IPS-11a (cell line): Measurements from ENCODE around the gene MRPL28.
"Not testable (repeated sequence)": the region's sequence is repeated elsewhere in the genome, so short reads cannot be mapped to it uniquely, and the experiment has no call there.

ENCODE experiments used
- H3K4me3 ChIP-seq: one replicate; pipeline ENCODE4 v1.5.1; 2013; ENCODE audit warnings: low read depth, low read length, control low read depth

The MRPL28 gene

DNA sequence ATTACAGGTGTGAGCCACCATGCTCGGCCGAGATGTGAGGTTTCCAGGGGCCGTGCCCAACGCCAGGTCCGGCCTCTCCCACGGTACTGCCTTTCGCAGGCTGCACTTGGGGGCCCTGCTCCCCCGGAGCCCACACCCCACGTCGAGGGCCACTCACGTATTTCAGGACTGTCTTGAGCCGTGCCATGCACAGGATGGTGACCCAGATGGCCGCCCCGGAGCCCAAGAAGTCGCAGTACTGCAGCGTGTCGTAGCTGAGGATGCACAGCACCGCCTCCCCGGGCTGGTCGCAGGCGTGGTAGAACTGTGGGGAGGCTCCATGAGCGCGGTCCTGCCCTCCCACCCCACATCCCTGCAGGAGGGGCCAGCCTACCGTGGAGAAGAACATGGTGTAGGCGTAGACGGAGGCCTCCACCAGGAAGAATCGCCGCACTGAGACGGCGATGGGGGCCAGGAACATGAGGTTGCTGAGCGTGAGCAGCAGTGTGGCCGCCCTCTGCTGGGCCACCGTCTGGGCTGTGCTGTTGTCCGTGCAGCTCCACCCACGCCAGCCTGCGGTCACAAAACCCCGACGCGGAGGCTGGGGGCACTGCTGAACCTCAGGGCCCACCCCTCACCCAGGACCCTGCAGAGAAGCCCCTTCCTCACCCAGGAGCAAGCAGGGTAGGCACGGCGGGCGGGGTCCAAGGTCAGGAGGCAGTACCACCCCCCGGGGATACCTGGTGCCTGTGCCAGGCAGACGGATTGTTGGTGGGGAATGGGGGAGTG, 3.7 kb upstream of the MRPL28 start:
- H3K4me3 ChIP-seq = no peak overlapping the region

DNA sequence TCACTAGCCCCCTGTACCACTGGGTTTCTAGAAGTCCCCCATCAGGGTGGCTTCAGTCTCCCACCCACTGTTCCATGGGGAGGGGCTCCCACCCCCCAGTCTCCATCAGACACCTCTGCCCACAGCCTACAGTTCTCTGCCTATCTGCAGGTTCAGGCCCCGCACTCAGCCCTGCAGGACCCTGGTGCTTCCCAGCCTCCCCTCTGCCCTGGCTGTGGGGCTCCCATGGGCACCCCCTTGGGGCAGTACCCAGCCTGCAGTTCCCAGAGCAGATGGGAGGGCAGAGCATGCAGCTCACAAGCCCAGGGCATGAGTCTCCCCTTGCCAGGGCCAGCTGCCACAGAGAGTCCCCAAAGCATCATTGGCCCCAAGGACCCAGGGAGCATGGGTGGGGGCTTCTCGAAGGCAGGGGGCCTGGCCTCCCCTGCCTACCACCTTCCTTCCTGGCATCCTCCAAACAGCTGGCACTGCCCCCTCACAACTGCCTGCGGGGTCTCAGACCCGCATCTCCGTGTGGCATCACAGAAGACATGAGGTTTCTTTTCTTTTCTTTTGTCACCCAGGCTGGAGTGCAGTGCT, 2.8 kb upstream of the MRPL28 start:
- no peak overlapping the region for H3K4me3 ChIP-seq

DNA sequence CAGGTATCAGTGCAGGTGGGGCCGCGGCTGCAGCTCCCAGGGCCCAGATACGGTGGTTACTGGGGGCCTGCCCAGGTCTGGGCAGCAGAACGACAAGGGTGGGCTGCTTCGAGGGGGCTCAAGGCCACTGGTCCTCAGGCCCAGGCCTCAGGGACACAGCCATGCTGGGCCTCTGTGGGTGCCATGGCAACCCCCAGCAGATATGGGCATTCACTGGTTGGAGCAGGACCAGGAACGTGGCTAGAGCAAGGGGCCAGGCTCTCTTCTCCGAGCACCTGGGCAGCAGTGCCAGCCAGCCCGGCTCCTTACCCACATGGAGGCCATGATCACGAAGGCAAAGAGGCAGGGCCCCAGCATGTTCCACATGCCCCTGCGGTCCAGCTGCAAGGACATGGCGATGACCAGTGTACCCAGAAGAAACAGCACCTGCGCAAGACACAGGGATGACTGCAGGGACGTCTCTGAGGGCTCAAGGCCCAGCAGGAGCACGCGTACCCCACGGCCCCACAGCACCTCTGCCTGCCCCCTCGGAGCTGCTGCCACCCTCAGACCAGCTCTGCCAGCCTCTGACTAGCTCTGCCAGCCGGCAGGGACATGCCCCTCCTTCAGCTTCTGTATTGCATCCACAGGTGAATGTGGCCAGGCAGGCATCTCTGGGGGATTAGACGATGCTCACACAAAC, 2.1 kb upstream of the MRPL28 start:
- no peak overlapping the region for H3K4me3 ChIP-seq

DNA sequence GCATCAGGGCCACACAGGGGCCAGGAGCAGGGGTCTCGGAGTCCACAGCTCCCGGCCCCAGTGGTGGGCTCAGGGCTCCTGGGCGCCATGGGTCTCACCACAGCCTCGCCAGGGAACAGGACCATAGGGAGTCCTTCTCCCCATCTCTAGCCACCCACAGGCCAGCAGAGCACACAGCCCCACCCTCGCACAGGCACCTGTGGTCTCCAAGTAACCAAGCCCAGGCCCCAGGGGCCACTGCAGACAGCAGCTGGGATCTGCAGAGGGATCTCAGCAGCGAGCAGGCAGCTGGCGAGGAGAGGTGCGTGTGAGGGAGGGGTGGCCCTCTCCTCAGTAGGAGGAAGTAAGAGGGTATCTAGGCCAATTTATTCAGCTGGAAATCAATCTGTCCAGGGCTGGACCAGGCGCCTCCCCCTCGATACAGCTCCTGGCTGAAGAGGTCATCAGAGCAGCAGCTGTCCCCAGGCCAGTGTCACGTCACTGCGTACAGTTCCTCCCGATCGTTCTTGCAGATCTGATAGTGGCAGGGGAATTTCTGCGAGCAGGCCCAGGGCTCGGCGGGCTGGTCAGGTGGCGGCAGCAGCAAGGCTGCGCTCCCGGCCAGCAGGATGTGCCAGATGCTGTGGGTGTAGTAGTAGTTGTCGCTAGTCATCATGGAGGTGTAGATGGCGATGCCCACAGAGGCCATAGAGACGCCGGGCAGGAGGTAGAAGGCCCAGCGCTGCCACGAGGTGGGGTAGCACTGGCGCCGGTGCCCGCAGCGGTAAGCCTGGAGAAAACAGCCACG, 1.4 kb upstream of the MRPL28 start:
- H3K4me3 ChIP-seq = no peak overlapping the region

DNA sequence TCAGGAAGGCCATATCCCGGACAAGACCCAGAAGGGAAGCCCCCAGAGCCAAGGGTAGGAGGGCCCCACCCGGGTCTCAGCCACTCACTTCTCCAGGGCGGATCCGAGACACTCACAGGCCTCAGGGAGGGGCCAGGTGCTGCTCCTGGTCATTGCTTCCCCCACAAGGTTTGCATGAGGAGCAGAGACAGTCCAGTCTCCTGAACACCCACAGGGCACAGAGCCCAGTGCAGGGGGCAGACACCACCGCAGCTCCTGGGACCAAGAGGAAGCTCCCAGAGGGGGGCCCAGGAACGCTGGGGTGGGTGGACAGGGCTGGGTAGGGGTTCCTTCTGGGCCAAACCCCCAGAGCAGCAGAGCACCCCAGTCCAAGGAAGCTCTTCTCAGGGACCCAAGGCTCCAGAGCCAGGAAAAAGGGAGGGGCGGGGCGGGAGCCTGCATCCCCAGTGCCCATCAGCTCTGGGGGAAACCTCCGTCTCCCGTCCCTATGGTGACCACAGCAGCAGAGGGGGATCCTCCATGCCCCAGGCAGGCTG, 709 bp upstream of the MRPL28 start:
- H3K4me3 ChIP-seq = no peak overlapping the region

DNA sequence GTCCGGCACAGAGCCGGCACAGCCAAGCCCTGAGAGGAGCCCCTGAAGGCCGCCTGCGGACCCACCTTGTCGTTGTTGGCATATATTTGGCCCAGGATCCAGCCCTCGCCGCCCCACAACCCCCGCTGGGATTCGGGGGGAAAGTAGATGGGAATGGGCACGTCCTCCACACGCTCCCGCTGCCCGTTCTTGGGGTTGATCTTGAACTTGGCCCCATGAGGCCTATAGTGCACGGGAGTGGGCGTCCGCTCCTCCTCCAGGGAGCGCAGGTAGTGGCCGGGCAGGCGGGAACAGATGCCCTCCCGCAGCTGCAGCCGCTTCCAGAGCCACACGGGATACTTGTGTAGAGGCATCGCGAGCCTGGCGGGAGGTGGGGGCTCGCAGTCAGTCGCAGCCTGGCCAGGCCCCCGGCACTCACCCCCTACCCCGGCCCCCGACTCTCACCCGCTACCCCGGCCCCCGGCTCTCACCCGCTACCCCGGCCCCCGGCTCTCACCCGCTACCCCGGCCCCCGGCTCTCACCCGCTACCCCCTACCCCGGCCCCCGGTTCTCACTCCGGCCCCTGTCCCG, 387 bp downstream of the MRPL28 start:
- peak overlapping the region; percentile 50 for H3K4me3 ChIP-seq

DNA sequence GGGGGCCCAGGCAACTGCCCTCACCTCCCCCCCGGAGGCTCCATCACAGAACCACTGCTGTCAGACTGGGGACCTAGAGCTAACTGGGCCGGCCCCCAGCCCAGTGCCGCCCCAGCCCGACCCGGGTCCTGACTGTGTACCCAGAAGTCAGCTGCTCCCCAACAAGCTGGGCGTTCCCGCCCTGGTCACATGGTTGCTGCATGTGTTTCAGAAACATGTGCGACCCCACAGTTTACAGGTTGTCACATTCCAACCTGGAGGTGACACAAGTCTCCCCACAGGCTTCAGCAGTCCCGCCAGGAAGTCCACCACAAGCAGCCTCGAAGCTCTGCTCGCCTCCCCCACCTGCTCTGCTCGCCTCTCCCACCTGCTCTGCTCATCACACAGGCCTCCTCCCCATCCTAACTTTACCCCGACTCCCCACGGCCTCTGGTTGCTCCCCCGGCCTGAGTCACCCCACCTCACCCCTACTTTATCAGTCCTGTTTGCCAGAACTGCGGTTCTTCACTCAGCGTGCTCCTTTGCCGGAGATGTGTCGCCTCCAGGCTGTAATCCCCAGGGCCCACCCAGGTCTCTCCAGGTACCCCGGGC, 968 bp downstream of the MRPL28 start:
- peak overlapping the region; percentile 50 for H3K4me3 ChIP-seq

DNA sequence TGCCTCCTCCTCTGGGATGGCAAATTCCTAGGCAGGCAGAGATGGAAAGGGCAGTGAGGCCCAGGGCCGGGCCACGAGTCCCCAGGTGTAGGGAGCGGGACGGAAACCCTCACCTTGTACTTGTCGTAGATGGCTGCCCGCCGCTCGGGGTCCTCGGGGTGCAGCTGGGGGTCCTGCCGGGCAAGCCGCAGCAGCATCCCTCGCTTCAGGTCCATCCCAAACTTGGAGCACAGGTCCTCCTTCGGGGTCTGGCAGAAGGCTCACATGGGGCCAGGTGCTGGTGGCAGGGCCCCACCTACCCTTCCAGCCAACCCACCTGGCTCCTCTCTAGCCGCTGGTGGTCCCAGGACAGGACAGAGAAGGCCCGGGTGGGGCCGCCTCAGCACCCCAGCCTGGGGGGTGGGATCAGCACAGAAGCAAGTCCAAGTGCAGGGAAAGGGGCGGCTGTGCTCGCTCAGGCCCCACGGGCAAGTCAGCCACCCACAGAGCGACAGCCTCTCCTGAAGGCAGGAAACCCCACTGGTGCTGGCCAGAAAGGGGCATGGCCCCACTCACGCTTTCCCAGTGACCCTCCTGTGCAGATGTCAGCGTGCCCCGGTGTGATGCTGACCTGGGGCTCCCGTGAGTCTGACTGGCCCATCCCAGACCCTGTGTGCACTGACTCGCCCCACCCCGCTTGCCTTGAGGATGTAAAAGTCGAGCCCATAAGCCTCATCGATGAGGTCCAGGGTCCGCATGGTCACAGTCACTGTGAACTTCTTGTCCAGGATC, 1.8 kb downstream of the MRPL28 start:
- H3K4me3 ChIP-seq = no peak overlapping the region

DNA sequence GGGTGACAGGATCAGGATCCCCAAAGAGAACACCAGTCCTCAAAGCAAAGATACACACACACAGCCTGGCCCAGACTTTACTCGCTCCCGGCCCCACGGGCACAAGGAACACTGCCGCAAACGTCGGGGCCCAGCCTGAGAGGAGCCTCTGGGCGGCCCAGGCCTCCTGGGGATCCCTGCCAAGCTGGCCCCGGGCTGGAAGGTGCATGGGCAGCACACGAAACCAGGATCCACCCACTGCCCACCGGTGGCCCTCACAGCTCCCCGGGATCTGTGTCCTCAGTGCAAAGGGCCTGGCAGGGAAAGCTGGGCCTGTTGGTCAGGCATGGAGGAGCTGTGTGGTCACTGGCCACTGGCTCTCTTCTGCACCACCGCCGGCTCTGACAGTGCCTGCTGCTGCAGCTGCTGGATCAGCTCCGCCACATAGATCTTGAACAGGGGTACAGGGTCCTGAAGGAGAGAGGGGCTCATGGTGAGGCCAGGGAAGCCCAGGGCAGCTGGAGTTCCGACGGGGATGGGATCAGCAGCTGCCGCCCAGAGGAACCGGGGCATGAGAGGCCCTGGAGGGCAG, 2.9 kb downstream of the MRPL28 start:
- no peak overlapping the region for H3K4me3 ChIP-seq

DNA sequence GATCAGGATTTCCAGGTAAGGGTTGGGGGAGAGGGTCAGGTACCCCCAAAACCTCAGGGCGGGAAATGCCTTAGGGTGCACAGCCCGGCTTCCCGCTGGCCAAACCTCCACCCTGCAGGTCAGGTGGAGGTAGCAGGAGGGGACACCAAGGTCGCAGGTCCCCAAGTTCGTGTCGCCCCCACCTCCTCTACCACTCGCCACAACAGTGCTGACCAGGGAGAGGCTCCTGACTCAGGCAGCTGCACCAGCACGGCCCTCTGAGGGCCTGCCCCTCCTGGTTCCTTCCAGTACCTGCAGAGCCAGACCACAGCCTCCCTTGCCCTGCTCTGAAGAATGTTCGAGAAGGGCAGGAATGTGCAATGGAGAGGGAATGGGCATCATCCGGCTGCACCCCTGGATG, 3.9 kb downstream of the MRPL28 start:
- no peak overlapping the region for H3K4me3 ChIP-seq

DNA sequence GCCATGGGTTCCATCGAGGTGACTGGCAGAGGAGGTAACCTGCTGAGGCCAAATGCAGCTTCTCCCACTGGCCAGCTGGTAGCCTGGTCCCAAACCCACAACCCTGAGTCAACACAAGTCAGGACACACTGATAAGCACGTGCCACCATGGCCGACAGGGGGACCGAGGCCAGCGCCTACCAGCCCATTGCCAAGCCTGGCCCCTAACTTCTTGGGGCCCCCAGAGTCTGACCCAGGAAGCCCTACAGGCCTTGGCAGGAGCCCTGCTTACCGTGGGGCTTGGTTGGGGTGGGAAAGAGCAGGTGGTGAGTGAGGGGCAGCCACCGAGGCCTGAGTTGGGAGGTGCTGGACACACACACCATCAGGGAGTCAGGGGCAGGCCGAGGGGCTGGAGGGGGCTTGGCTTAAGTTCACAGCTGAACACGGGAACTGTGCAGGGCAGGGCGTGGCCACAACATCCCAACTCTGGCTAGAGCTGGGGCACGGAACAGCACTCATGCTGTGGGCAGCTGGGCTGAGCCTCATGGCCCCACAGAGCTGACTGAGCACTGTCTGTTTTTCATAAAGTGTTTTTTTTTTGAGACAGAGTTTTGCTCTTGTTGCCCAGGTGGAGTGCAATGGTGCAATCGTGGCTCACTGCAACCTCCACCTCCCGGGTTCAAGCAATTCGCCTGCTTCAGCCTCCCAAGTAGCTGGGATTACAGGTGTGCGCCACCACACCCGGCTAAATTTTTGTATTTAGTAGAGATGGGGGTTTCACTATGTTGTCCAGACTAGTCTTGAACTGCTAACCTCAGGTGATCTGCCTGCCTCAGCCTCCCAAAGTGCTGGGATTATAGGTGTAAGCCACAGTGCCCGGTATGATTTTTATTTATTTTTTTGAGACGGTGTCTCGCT, 5.5 kb downstream of the MRPL28 start:
- no peak overlapping the region for H3K4me3 ChIP-seq

DNA sequence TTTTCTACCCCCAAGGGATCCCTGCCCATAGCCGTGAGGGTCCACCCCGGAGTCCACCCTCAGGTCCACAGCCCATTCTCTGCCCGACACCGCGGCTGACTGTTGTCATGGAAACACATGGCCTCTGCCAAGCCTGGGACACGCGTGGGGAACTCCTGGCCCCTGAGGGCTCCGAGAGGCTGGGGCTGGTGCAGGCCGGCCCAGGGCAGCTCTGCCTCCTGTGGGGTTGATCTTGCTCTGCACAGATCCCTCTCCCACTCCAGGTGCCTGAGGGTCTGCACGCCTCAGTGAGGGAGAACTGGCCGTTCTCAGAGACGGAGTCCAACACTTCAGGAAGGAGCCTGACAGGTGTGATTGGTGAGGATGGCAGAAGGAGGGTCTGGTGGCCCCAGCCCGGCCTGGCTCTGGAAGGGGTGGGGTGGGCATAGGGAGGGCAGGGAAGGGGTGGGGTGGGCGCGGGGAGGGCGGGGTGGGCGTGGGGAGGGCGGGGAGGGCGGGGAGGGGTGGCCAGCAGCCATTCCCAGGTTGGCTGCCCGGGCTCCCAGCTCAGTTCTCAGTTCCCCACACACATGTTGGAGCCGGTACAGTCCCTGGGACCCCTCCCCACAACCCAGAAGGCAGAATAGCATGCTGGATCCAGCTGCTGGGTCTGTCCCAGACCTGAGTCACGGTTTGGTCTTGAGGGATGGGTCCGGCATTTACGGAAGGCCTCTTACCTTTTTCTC, 6.4 kb downstream of the MRPL28 start:
- H3K4me3 ChIP-seq = no peak overlapping the region

DNA sequence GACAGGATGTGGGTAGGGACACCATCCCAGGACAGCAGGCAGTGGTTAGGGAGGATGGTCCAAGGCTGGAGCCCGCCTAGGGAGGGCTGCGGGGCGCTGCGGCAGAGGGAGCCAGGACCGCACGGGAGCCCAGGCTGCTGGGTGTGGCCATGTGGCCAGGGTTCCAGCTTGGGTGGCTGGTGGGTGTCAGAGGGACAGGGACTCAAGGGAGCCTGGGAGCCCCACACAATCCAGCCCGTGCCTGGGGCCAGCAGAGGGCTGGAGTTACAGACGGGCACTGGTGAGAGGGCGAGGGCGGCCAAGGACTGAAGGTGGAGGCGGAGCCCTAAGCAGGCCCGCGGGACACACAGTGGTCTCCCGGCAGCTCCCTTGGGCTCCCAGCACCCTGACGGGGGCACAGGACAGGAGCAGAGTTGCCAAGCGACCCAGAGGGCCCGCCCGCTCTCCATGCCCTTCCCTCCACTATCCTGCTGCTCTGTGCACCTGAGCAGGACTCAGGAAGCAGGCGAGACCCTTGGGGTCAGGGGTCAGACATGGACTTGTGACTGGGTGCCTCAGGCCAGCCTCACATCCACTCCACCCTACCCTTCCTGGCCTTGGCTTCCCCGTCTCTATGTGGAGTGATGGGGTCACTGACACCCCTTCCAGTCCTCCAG, 7.1 kb downstream of the MRPL28 start:
- no peak overlapping the region for H3K4me3 ChIP-seq

DNA sequence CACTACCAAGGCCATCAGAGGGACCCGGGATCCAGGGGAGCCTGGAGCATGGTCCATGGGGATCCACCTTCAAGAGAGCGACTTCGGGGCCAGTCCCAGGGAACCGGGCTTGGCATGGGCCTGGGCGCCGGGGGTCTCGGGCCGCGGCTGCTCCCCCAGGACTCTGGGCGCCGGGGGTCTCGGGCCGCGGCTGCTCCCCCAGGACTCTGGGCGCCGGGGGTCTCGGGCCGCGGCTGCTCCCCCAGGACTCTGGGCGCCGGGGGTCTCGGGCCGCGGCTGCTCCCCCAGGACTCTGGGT, 7.7 kb downstream of the MRPL28 start:
- not testable (repeated sequence) for H3K4me3 ChIP-seq

DNA sequence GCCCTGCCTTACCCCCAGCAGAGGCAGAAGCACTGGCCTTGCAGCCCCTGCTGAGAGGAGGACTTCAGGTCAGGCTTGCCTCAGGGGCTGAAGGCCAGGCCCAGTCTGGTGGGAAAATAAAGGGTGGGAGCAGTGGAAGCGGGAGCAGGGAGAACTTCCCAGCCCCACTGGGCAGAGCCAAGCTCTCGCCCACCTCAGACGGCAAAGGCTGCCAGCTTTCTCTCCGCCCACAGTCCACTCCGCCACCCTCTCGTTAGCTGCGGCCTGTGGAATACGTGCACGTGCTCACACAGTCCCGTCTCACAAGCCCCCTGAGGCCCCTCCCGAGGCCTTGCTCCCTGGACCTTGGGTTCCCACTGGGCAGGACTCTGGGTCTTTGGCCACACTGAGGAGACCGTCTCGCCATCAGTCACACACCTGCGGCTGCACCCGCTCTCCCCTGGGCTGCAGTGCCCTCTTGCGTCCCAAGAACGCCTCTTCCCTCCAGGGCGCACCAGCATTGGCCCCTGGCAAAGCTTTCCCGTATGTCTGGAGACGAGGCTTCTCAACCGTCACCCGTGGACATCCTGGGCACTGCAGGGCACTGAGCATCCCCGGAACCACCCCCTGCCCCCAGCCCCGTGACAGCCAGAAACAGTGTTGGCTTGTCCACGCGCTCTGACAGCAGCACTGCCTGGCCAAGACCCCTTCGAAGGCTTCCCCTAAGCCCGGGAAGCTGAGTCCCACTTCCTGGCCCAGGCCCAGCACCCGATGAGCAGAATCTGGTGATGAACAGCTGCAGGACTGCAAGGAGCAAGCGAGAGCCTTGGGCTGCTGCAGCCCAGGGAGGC, 8.3 kb downstream of the MRPL28 start:
- no peak overlapping the region for H3K4me3 ChIP-seq

DNA sequence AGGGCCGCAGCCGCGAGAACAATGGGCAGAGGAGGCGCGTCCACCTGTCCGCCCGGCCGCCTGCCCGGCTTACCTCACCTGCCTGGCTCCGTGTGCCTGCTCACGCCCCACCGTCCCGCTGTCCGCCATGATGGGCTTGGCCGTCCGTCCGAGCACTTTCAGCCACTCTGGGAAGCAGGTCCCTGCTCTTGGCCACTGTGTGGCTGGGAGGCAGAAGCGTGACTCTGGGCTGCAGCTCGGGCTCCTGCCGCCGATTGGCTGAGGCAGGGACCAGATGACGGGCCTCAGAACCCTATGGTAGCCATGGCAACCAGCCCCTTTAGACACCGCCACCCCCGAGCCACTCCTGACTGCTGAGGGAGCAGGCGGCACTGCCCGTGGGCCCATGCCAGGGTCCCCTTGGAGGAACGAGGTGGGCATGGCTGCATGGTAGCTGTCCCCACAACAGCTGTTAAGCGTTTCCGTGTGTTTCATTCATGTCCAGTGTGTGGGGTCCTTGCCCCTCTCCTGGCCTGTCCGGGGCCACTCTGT, 8.9 kb downstream of the MRPL28 start:
- H3K4me3 ChIP-seq = no peak overlapping the region
